Pancreas (tissue), 10 donors: ENCODE results near the gene URI1. TPM values are rescaled to one million over a fixed set of nuclear protein-coding genes. Genes with fewer than 3 reads are reported as not detected.

Experiments used
- ATAC-seq, 4 donors: fragments of 200-7000 bp; cut with Tn5 transposase; one replicate each; pipeline versions ENCODE4 v1.8.0 to v1.9.1; 2020; ENCODE audit warnings: mild to moderate bottlenecking in 4 of 4, moderate library complexity in 4 of 4
- DNase-seq, 6 donors: peaks; one replicate each; pipeline ENCODE4 v3.0.0-alpha.2; 2020
- FAIRE-seq: peaks from 2 replicates; lab custom pipeline; 2012; peaks lifted over from hg19 to GRCh38; lab: Jason Lieb, UNC
- H3K27ac ChIP-seq, 4 donors: fragments of 200-600 bp; sonication (generic); 1 replicate in 3 of 4; 2 replicates in 1 of 4; pipeline versions ENCODE4 v1.5.0 to v1.8.0; 2020
- H3K27me3 ChIP-seq, 4 donors: fragments of 200-600 bp; one replicate each; pipeline ENCODE4 v1.8.0; 2021
- H3K36me3 ChIP-seq, 3 donors: fragments of 200-600 bp; sonication (generic) in 1 of 3; one replicate each; pipeline versions ENCODE4 v1.5.0 to v1.8.0; 2020 to 2021
- H3K4me1 ChIP-seq, 3 donors: fragments of 200-600 bp; one replicate each; pipeline ENCODE4 v1.8.0; 2021
- H3K4me3 ChIP-seq, 4 donors: fragments of 200-600 bp; sonication (generic) in 2 of 4; one replicate each; pipeline versions ENCODE4 v1.5.0 to v1.8.0; 2020 to 2021
- H3K9me3 ChIP-seq, 4 donors: fragments of 200-600 bp; one replicate each; pipeline ENCODE4 v1.8.0; 2021
- WGBS, 2 donors: extraction: QIAGEN DNeasy Blood & Tissue Kit; methylation state at CpG; one replicate each; pipeline ENCODE4 v1.1.7; 2013; 5-methylcytosine and 5-hydroxymethylcytosine counted together
- intact Hi-C, 3 donors: fragments of 100-400 bp; cut with DNase I; formaldehyde crosslinking; loops; one replicate each; pipeline versions ENCODE4 v1.11.1 to v1.14.2; 2022
- polyA plus RNA-seq, 2 donors: library from polyadenylated mRNA; stranded (reverse); fragments of 200-250 nt; gene quantifications; one replicate each; pipeline ENCODE4 v1.2.3, GENCODE V29; 2013
- total RNA-seq, 6 donors: library from RNA; stranded (reverse); fragmentation: NEBNext Ultra II Directional in 4 of 6; extraction: Animal tissue kit (Norgen Biotek cat#: 25700) in 4 of 6; gene quantifications; one replicate each; pipeline versions ENCODE4 v1.2.1 to v1.2.4, GENCODE V29; 2021 to 2023
- TF ChIP-seq, protein P1 (sequence below), 4 donors: fragments of 200-600 bp; sonication (generic) in 3 of 4; IDR thresholded peaks; one replicate each; pipeline versions ENCODE4 v1.5.0 to v1.8.0; 2021; ENCODE audit warnings: antibody characterized with exemption in 4 of 4
- donor health status: healthy with polysubstance abuse.
- donor health status: DM: no; HTN: no; CAD: no; lungs with moderate emphysema.
- donor health status: DM: no; HTN: no; CAD: no.
- donor health status: control.
- donor health status: control.
- donor health status: Bipolar disorder and iron deficiency.
- donor health status: DM: yes; HTN: yes; CAD: no.
- donor health status: DM: no; HTN: no; CAD: no.
- donor health status: DM: no; HTN: no; CAD: no.
- donor health status: DM: yes; HTN: yes; CAD: no.

URI1 gene
- total and polyA plus RNA-seq, 8 donors: 8.6 to 33.4 (median 25.0) TPM

- DNase-seq: no peak
- H3K36me3 ChIP-seq: no peaks in the 10 kb centered on the region
- intact Hi-C loops: no loop called here
- H3K4me3 ChIP-seq: no peak overlapping the region
- FAIRE-seq: no peak
- no peak for ATAC-seq
- H3K4me1 ChIP-seq: peaks cover 0 to 5% (median 0%) of the 10 kb centered on the region in 3 donors
- 96 to 97% methylated on average over 1 of the region's 1 CpG for WGBS, 2 donors
- H3K9me3 ChIP-seq: no peaks in the 10 kb centered on the region
- H3K27ac ChIP-seq: no peak overlapping the region
- TF ChIP-seq, protein P1, sequence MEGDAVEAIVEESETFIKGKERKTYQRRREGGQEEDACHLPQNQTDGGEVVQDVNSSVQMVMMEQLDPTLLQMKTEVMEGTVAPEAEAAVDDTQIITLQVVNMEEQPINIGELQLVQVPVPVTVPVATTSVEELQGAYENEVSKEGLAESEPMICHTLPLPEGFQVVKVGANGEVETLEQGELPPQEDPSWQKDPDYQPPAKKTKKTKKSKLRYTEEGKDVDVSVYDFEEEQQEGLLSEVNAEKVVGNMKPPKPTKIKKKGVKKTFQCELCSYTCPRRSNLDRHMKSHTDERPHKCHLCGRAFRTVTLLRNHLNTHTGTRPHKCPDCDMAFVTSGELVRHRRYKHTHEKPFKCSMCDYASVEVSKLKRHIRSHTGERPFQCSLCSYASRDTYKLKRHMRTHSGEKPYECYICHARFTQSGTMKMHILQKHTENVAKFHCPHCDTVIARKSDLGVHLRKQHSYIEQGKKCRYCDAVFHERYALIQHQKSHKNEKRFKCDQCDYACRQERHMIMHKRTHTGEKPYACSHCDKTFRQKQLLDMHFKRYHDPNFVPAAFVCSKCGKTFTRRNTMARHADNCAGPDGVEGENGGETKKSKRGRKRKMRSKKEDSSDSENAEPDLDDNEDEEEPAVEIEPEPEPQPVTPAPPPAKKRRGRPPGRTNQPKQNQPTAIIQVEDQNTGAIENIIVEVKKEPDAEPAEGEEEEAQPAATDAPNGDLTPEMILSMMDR (IDR thresholded peaks at IDR 0.05): no peak
- no peaks in the 10 kb centered on the region for H3K27me3 ChIP-seq
Observed at GRCh38 chr19:30004403-30004802, 62.4 kb downstream of the URI1 start.

- H3K36me3 ChIP-seq: peaks cover 0 to 7% (median 0%) of the 10 kb centered on the region in 3 donors
- peaks cover 0 to 5% (median 0%) of the 10 kb centered on the region in 3 donors for H3K4me1 ChIP-seq
- TF ChIP-seq, protein P1 (IDR thresholded peaks at IDR 0.05): no peak
- DNase-seq: no peak
- no peaks in the 10 kb centered on the region for H3K27me3 ChIP-seq
- no peak for ATAC-seq
- FAIRE-seq: no peak
- 92 to 94% methylated on average over 4 of the region's 4 CpGs for WGBS, 2 donors
- intact Hi-C loops: no loop called here
- no peak overlapping the region for H3K27ac ChIP-seq
- H3K9me3 ChIP-seq: no peaks in the 10 kb centered on the region
- no peak overlapping the region for H3K4me3 ChIP-seq
Observed at GRCh38 chr19:30006207-30006606, 64.2 kb downstream of the URI1 start.

DNA sequence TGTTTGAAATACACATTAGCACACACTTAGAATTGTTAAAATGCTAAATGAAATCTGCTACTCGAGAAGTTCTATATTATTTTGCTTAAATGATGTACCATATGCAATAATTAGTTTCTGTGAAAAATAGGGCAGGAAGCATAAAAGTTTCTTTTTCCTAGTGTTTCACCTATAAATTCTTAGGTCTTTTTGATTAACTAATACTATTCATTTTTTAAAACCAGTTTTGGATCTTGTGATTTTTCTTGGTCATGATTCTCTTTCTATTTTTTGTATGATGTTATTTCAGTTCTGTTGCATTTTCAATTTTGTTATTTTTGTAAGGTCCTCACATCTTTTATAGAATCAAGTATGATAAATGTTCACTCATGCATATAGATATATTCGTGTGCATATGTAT, 66.1 kb downstream of the URI1 start:
- H3K4me1 ChIP-seq: peaks cover 0 to 5% (median 0%) of the 10 kb centered on the region in 3 donors
- H3K27ac ChIP-seq: no peak overlapping the region
- ATAC-seq (no peak), DNase-seq (no peak), FAIRE-seq (no peak)
- no peaks in the 10 kb centered on the region for H3K27me3 ChIP-seq
- intact Hi-C loops: no loop called here
- H3K4me3 ChIP-seq: no peak overlapping the region
- peaks cover 0 to 17% (median 2%) of the 10 kb centered on the region in 3 donors for H3K36me3 ChIP-seq
- 96 to 100% methylated on average over 2 of the region's 2 CpGs for WGBS, 2 donors
- H3K9me3 ChIP-seq: no peaks in the 10 kb centered on the region
- TF ChIP-seq, protein P1 (IDR thresholded peaks at IDR 0.05): no peak

DNA sequence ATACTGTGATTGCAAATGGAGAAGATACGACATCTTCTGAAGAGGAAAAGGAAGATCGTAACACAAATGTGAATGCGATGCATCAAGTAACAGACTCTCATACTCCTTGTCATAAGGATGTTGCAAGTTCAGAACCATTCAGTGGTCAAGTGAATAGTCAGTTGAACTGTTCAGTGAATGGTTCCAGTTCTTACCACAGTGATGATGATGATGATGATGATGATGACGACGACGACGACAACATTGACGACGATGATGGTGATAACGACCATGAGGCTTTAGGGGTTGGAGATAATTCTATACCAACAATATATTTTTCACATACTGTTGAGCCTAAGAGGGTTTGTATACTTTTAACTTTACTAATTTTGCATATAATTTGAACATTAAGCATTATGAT, 67.0 kb downstream of the URI1 start:
- TF ChIP-seq, protein P1 (IDR thresholded peaks at IDR 0.05): no peak
- DNase-seq (no peak), ATAC-seq (no peak), FAIRE-seq (no peak)
- no peaks in the 10 kb centered on the region for H3K9me3 ChIP-seq
- intact Hi-C loops: no loop called here
- no peaks in the 10 kb centered on the region for H3K4me1 ChIP-seq
- no peaks in the 10 kb centered on the region for H3K27me3 ChIP-seq
- no peak overlapping the region for H3K27ac ChIP-seq
- no peak overlapping the region for H3K4me3 ChIP-seq
- WGBS, 2 donors: 96 to 99% methylated on average over 10 of the region's 10 CpGs
- peaks cover 0 to 17% (median 2%) of the 10 kb centered on the region in 3 donors for H3K36me3 ChIP-seq

GRCh38 chr19:30011051-30011578, 69.1 kb downstream of the URI1 start:
- Histone ChIP-seq H3K4me3 (no peak overlapping the region), H3K9me3 (no peaks in the 10 kb centered on the region), H3K27me3 (no peaks in the 10 kb centered on the region), H3K27ac (no peak overlapping the region), H3K4me1 (no peaks in the 10 kb centered on the region), H3K36me3 (peaks cover 0 to 21% (median 2%) of the 10 kb centered on the region in 3 donors)
- 92 to 93% methylated on average over 9 of the region's 9 CpGs for WGBS, 2 donors
- ATAC-seq: no peak
- TF ChIP-seq, protein P1 (IDR thresholded peaks at IDR 0.05): no peak
- FAIRE-seq: no peak
- intact Hi-C loops: no loop called here
- DNase-seq: no peak
